HG03280 (cell line): Measurements from ENCODE around the gene FBN1.
A peak's percentile ranks its signal among the peaks of the same experiment; 100 is the strongest.

ENCODE experiments used
- ATAC-seq: cut with Tn5 transposase; IDR thresholded peaks from one replicate; pipeline ENCODE4 v1.9.1; 2021; ENCODE audit warnings: mild to moderate bottlenecking, moderate library complexity; ENCODE audit not compliant: unreplicated experiment

Gene FBN1

DNA sequence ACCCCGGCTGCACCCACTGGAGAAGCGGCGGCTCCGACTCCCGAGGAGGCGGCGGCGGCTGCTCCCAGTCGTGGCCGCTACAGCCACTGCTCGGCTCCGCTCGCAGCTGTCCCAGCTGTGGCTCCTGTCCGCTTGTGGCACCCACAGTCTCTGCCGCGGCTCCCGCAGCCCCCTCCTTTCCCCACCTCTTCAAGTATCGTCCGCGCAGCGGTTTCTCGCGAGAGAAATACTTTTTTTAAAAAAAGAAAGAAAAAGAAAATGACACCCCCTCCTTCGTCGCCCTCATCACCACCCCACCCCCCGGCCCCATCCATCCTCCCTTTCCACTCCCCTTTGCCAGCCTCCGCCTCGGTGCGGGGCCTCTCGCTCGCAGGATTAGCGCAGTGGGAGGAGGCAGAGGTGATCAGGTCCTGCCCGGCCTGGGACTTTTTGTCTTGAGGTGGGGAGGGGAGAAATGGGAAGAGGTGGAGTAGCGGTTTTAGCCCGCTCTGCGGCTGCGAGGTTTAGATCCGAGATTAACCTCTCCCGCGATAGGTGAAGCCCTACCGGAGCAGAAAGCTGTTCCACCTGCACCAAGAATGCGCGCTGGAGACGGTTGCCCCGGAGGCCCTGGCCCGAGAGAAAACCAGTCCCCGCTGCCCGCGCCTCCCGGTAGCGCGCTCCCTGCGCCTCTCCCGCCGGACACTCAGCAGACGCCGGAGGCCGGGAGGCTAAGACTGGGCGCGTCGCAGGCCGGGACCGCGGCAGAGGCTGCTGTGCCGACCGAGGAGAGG lies at the start of gene FBN1:
FBN1 (minus strand) TSS at position 152 of the 773 bp plus-strand sequence. CDS start 940 bp downstream, outside the sequence.
- peak; percentile 68 for ATAC-seq

DNA sequence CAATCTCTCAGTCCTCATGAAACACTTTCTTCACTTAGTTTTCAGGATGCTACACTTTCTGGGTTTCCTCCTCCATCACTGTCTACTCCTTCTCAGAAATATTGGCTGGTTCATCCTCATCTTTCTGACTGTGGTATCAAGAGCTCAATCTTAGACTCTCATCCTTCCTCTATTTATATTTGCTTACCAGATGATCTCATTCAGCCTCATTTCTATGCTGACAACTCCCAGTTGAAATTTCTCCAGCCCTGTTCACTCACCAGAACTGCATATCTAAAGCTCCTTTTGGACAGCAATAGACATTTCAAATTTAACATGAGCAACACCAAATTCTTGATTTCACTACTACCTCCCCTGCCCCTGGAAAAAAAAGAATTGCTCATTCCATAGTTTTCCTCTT lies 48.0 kb upstream of the FBN1 start:
- no peak for ATAC-seq

DNA sequence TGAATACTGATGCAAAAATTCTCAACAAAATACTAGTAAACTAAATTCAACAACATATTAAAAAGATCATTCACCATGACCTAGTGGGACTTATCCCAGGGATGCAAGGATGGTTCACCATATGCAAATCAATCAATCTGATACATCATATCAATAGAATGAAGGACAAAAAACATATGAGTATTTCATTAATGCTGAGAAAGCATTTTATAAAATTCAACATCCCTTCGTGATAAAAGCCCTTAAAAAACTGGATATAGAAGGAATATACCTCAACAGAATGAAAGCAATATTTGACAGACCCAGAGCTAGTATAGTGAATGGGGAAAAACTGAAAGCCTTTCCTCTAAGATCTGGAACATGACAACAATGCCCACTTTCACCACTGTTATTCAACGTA lies 43.0 kb upstream of the FBN1 start:
- ATAC-seq, result no peak

DNA sequence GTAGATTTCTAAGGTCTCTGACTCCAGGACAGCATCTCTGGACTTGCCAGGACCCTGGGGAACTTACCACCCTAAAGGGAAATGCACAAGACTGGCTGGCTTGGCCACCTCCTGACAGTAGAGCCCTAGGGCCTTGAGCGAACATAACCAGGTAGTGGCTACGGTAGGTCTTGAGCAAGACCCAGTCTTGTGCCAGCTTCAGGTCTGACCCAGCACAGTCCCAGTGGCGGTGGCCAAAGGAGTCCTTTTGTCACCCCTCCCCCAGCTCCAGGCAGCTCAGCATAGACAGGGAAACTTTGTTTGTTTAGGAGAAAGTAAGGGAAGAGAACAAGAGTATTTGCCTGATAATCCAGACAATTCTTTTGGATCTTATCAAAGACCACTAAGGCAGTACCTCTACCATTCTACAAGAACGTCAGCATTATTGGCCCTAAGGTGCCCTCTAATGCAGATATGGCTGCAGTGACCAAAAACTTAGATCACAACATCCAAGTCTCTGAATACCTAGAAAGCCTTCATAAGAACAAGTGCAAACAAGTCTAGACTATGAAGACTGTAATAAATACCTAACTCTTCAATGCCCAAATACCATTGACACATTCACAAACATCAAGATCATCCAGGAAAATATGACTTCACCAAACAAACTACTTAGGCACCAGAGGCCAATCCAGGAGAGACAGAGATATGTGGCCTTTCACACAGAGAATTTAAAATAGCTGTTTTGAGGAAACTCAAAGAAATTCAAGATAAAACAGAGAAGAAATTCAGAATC lies 38.7 kb upstream of the FBN1 start:
- ATAC-seq, result no peak

DNA sequence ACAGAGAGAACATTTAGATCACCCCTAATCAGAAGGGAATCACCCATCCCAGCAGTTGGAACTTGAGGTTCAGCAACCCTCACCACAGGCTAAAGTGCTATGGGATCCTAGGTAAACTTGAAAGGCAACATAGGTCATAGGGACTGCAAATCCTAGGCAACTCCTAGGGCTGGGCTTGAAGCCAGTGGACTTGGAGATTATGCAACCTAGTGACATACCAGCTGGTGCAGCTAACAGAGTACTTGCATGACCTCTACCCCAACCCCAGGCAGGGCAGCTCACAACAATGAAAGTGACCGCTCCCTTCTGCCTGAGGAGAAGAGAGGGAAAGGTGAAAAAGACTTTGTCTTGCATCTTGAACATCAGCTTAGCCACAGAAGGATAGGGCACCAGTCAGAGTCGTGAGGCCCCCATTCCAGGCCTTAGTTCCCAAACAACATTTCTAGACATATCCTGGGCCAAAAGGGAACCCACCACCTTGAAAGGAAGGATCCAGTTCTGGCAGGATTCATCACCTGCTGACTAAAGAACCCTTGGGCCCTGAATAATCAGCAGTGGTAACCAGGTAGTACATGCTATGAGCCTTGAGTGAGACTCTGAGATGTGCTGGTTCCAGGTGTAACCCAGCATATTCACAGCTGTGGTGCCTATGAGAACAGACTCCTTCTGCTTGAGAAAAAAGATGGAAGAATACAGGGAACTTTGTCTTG lies 37.6 kb upstream of the FBN1 start:
- ATAC-seq, result no peak

DNA sequence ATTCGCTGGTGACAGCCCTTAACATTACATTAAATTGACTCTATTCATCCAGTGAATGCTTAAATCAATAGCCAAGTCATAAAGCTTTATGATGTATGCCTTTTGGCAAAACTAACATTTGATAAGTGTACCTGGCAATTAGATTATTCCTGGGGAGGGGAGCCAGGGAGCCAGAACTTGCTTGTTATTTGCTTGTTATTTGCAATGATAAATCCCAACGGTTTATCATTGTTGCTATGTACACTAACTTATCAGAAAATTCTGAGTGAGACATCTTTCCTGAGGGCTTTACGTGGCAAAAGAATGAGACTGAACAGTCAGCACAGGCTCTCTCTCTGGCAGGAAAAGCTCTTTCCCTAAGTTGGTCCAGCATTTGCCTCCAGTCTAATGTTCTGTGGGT lies 35.8 kb upstream of the FBN1 start:
- no peak for ATAC-seq

DNA sequence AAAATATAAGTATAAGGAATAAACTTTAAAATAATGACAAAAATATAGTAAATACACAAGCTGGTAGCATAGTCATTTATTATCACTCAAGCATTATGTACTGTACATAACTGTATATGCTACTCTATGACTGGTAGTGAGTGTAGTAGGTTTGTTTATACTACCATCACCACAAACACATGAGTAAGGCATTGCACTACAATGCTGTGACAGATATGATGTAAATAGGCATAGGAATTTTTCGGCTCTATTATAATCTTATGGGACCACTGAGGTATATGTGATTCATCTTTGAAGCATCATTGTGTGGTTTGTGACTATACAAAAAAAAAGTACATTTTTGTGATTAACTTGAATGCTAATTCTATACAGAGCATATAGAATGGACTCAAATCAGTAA lies 35.3 kb upstream of the FBN1 start:
- no peak for ATAC-seq

DNA sequence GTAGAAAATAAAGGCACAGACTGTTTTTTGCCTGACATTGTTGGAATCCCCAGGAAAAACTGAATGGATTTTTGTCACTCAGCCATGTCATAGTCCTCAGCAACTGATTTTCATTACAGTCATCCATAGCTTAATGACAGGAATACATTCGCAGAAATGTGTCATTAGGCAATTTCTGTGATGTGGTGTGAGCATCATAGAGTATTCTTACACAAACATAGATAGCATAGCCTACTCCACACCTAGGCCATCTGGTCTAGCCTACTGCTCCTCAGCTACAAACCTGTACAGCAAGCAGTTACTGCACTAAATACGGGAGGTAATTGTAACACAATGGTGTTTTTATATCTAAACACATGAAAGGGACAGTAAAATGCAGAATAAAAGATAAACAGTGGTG lies 34.4 kb upstream of the FBN1 start:
- ATAC-seq, result no peak

DNA sequence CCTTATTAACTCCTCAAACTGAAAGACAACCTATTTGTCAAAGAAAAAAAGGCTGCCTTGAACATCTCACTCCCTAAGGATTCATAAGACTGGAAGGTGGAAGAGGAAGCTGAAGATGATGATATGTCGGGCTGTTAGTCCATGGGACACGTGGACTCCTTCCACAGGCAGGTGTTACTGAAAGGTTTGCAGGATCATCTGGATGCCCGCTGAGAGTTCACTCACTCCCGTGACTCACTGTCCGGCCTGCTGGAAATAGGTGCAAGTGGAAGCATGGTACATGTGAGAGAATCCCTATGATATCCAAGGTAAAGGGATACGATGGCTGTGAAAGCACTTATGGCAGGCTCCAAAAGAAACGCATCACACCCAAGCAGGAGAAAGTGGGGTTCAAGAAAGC lies 33.3 kb upstream of the FBN1 start:
- no peak for ATAC-seq

DNA sequence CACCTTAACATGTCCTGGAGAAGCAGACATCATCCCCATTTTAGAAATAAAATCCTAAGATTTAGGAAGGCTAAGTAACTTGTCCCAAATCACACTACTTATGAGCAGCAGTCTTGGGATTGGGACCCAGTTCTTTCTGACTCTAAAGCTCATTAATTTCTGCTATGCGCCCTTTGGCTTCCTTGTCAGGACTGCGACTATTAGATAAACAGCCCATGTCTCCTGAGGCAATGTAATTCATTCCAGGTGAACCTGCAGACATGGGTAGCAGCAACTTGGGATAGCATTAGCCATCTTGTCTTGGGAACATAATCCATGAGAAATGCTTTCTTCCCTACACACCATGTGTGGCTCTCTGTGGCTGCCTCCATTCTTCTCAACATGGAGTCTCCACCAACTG lies 32.3 kb upstream of the FBN1 start:
- no peak for ATAC-seq

DNA sequence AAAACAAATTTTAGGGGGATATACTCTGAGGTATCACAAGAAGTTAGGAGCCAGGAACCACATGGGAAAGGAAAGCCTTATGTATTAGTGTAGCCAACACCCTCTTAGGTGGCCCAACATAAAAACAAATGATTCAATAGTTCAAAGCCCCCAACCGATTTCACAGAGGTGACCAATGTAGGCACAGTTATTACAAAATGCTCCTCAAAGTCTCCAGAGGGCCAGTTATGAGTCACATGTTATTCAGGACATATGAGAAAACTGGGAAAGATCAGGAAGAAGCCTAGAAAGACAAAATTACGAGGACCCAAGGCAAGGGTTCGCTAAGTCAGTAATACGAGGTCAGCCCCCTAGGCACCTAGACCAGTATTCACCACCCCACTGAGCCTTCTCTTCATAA lies 29.9 kb upstream of the FBN1 start:
- no peak for ATAC-seq

DNA sequence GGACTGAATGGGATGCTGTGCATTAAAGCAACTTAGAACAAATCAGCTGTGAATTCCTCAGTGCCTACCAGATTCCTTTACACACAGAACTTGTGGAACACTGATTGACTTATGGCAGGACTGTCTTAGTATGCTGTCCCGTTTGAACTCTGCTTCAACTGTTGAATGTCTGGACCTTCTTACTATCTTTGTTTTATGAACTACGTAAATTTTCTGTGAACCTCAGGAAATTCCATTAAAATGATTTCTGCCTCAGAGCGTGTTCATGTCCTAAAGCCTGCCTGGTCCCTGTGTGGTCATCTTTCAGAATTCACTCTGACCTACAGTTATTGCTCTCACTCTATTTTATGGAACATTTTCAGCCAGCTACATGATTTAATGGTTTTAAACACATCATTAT lies 29.4 kb upstream of the FBN1 start:
- ATAC-seq, result no peak

DNA sequence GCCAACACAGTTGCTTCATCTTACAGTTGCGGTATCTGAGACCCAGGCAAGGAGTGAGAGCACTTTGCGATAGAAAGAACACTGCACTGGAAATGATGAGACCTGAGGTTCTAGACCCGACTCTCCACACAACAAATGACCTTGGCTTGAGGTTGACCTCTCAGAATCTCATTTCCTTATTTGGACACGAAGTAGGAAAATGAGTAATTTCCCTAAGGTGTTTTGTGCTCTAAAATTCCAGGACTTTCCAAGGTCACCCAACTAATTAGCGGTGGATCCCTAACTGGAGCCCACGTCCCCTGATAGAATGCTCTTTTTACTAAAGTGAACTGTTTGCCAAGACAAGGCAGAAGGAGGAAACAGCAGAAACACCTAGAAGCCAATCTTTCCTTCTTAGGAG lies 26.7 kb upstream of the FBN1 start:
- no peak for ATAC-seq

DNA sequence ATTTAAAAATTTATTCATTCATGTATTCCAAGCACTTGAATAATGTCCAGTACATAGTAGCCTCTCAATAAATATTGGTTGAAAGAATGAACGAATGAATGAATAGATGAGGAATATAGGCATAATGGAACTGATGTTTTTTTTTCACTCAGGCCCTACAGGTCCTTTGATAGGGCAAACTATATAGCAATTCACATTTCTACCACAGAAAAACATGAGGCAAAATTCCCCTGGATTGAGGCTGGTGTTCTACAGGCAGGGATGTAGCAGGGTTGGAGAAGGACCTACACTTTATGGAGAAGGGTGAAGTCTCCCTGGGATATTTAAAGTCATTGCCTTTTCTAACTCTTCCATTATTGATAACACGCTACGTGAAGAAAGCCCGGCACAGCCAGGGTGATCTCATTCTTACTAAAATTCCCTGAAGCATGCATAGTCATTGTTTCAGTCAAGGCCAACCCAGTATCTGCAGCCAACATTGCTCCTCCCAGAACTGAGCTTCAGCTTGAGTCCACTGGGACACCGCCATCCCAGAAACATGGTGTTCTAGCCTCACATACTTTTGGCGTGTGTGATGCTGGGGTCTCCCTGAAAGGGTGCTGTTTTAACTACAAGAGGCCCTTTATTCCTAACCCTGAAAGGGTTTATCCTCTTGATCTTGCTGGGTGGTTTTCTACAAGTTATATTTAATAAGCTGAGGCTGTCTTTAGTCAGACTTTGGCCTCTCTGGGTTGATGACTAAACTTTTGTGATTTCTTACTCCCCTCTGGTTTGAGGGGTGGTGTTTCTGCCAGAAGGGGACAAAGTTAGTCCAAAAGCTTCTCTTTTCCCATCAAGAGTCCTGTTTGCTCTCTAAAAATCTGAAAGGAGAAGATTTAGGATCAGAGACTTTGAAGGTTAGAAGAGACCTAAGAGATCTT lies 25.9 kb upstream of the FBN1 start:
- ATAC-seq, result no peak

DNA sequence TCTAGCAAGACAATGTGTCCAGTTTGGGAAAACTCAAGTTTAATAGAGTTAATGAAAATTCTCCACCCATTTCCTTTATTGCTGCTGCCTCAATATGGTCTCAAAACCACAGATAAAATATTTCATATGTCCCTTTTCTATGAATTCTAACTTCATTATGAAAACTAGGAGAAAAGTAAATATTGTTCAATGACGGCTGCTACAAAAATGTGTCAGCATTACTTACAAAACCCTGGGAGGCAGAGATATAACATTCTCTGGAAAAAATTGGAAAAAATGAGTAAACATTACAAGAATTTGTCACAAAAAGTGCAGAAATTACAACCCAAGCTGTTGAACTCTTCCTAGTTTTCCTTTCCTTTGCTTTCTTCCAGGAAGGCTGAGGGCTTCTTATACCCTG lies 22.2 kb upstream of the FBN1 start:
- no peak for ATAC-seq

DNA sequence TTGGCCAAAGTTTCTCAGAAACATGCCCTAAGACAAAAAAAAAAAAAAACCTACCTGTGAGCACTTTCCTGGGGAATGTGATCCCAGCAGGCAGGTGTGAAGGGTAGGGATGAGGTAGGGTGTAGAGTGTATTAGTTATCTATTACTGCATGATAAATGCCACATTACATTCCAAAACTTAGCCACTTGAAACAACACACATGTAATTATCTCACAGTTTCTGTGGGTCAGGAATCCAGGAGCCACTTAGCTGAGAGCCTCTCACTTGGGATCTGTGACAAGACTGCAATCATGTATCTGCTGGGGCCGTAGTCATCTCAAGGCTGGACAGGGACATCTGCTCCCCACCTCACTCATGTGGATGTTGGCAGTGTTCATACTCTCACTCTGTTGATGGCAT lies 18.9 kb upstream of the FBN1 start:
- no peak for ATAC-seq

DNA sequence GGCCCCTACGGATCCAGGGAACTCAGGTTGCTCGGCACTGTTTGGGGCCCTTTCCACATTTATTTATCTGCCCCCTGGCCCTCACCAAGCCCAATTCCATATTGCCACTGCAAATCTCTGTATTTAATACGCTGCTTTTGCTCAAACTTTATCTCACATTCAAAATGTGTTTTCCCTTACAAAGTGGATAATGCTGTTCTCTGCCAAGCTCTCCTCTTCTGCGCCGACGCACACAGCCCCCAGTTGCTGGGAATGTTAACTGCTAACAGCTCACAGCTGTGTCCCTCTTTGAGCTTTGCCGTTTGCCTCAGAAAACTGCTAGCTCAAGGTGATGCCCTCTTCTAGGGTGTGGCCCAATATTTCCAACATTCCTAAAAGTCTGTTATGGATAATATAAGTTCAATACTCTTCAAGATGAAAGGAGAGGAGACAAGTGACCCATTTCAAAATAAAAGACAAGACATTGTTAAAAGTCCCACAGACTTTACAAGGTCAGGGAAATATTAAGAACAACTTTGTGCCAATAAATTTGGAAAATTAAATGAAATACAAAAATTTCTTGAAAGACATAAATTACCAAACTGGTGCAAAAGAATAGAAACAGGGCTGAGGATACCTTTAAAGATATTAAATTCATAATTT lies 12.6 kb upstream of the FBN1 start:
- no peak for ATAC-seq

DNA sequence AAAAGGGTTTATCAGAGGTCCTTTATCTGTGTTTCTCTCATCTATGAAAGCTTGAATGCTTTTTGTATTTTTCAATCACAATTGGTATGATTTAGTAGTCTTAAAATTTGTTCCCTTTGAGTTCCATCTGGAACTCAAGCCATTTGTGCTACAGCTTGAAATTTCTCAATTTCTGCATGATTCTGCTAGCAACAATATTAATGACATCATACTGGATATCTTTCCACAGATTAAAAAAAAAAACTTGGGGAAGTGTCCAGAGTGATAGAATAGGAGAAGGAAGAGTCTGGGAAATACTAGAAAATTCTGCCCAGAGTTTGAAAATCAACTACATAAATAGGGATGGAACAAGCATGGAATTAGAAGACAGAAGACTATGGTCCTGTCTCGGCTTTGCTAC lies 9.3 kb upstream of the FBN1 start:
- ATAC-seq, result no peak

DNA sequence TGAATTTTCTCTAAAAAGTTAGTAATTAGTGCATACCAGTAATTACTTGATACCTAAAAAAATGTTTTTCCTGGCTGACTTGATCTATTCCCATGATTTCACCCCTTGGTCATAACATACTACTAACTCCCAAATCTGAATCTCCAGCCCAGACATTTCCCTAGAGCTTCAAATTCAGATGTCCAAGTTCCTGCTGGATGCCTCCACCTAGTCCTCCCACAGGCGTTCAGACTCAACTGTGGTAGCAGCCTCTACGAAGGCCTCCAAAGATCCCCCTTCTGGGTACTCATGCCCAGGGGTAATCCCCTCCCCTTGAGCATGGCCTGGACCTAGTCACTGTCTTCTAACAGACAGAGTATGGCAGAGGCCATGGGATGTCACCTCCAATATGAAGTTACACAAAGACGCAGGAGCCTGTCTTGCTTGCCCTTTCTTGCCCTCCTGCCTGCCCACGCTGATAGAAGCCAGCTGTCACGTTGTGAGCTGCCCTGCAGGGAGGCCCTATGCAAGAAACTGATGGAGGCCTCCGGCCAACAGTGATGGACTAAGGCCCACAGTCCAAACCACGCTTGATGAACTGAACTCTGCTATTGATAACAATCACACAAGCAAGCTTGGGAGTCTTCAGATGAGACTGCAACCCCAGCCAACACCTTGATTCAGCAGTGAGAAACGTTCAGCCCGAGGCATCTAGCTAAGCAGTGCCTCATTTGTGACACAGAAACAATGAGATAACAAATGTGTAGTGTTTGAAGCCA lies 8.6 kb upstream of the FBN1 start:
- no peak for ATAC-seq

DNA sequence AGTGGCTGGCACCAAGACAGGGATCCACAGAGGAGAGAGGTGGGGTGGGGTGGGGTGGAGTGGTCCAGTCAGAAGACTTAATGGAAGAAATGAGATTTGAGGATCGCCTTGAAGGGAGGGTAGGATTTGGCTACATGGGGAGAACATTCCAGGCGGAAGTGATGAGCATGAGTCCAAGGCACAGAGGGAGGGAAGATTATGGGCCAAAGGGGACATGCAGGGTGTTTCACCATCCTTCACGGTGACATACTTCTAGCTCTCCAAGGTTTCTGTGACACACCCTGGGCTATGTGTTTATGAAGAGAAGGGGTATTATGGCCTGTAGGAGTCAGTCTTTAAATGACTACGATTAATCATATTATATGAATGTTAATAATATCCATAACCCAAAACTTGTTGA lies 7.7 kb upstream of the FBN1 start:
- no peak for ATAC-seq
